Nephron progenitor cell (in vitro differentiated cells): ENCODE data around the gene DENND6B.

ENCODE experiments used
- DNase-seq: peaks from one replicate; pipeline ENCODE4 v3.0.0; 2021
- H3K27ac Mint-ChIP-seq: 2 replicates; pipeline ENCODE4 v1.8.0; 2021; ENCODE audit warnings: mild to moderate bottlenecking, moderate library complexity, mixed read lengths
- H3K27me3 Mint-ChIP-seq: 2 replicates; pipeline ENCODE4 v1.8.0; 2021; ENCODE audit warnings: mild to moderate bottlenecking, low read depth, mixed read lengths; ENCODE audit not compliant: poor library complexity
- H3K36me3 Mint-ChIP-seq: 2 replicates; pipeline ENCODE4 v1.8.0; 2021; ENCODE audit warnings: low read depth, mixed read lengths
- H3K4me1 Mint-ChIP-seq: 2 replicates; pipeline ENCODE4 v1.8.0; 2021; ENCODE audit warnings: mixed read lengths
- H3K4me3 Mint-ChIP-seq: 2 replicates; pipeline ENCODE4 v1.8.0; 2021; ENCODE audit warnings: mild to moderate bottlenecking, moderate library complexity, mixed read lengths
- H3K9me3 Mint-ChIP-seq: 2 replicates; pipeline ENCODE4 v1.8.0; 2021; ENCODE audit warnings: mild to moderate bottlenecking, moderate library complexity, mixed read lengths
- CTCF ChIP-seq: fragments of 200-600 bp; sonication (generic); IDR thresholded peaks from 2 replicates; pipeline ENCODE4 v1.5.0; 2021; ENCODE audit warnings: antibody characterized with exemption

DENND6B gene

DNA sequence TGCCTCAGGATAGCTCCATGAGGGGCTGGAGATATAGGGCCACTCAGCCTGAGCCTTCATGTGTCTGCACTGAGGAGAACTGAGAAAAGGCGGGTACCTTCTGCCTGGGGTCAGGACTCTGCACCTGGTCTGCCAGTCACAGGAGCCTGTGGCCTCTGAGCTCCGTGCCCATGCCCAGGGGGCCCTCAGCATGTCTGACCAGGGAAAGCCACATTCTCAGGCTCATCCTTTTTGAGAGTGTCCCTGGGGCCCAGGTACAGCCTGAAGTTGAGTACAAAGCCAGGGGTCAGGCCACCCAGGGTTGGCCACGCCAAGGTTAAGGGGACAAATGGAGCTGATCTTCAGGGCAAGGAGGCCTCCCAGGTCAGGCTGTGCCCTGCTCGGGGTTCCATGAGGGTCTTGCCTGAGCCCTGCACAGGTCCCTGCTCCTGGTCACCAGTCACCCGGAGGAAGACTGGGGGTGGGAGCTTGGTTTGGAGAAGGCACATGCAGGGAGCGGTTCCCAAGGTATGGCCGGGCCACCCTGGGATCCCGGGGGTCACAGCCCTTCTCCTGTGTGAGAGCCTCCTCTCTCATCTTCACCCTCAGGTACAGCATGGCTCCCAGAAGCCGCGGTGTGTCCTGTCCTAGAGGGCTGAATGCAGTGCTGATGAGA is 6.0 kb downstream of the DENND6B start:
- TF ChIP-seq CTCF: no peak
- Mint-ChIP-seq H3K36me3 (no peaks in the 10 kb centered on the region), H3K9me3 (no peaks in the 10 kb centered on the region), H3K4me3 (no peak overlapping the region), H3K4me1 (peaks cover 11% of the 10 kb centered on the region), H3K27ac (no peak overlapping the region), H3K27me3 (peaks cover 21% of the 10 kb centered on the region)
- DNase-seq: no peak

GRCh38 chr22:50320116-50320515 is 6.7 kb downstream of the DENND6B start:
- no peak for TF ChIP-seq CTCF
- no peak for DNase-seq
- peaks cover 12% of the 10 kb centered on the region for H3K4me1 Mint-ChIP-seq
- no peak overlapping the region for H3K27ac Mint-ChIP-seq
- H3K9me3 Mint-ChIP-seq: no peaks in the 10 kb centered on the region
- H3K27me3 Mint-ChIP-seq: peaks cover 17% of the 10 kb centered on the region
- H3K4me3 Mint-ChIP-seq: no peak overlapping the region
- no peaks in the 10 kb centered on the region for H3K36me3 Mint-ChIP-seq

DNA sequence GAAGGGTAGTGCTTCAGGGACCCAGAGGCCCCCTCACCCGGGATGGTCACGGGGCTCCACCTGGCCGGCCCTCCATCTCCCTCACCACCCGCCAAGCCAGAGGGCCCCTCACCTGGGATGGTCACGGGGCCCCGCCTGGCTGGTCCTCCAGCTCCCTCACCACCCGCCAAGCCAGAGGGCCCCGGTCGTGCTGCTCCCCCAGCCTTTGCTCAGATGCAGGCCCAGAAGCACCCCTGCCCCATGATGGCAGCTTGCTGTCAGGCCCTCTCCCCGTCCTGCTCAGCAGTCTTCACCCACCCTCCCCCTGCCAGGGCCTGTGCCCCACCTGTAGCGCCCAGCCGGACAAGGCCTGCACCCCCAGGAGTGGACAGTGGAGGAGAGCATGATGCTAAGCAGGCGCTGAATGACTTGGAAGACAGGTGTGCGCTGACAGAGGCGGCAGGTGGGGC is 7.3 kb downstream of the DENND6B start:
- H3K4me1 Mint-ChIP-seq: peaks cover 14% of the 10 kb centered on the region
- H3K4me3 Mint-ChIP-seq: no peak overlapping the region
- no peaks in the 10 kb centered on the region for H3K9me3 Mint-ChIP-seq
- H3K36me3 Mint-ChIP-seq: no peaks in the 10 kb centered on the region
- no peak for DNase-seq
- H3K27ac Mint-ChIP-seq: no peak overlapping the region
- H3K27me3 Mint-ChIP-seq: peaks cover 14% of the 10 kb centered on the region
- no peak for TF ChIP-seq CTCF

- no peak for DNase-seq
- no peak overlapping the region for H3K4me3 Mint-ChIP-seq
- no peak overlapping the region for H3K27ac Mint-ChIP-seq
- no peaks in the 10 kb centered on the region for H3K36me3 Mint-ChIP-seq
- no peaks in the 10 kb centered on the region for H3K9me3 Mint-ChIP-seq
- H3K27me3 Mint-ChIP-seq: peaks cover 14% of the 10 kb centered on the region
- no peak for TF ChIP-seq CTCF
- H3K4me1 Mint-ChIP-seq: peaks cover 20% of the 10 kb centered on the region
These were observed 8.0 kb downstream of the DENND6B start for GRCh38 chr22:50318698-50319411.

DNA sequence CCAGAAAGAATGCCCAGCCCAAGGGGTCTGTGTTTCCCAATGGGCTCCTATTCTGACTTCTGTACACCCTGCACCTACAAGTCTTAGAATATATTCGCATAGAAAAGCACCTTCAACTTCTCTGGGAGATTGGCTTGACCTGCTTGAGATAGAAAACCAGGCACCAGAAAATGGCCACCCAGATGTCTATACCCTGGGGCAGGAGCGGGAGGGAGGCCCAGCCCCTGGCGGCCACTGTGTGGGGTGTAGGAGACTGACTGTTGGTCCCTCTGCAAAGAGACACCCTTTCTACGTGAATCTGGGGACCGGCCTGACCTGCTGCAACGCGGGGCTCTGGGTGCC is 8.5 kb downstream of the DENND6B start:
- Mint-ChIP-seq H3K9me3 (no peaks in the 10 kb centered on the region), H3K4me3 (no peak overlapping the region), H3K27me3 (peaks cover 13% of the 10 kb centered on the region), H3K4me1 (peaks cover 23% of the 10 kb centered on the region), H3K36me3 (no peaks in the 10 kb centered on the region), H3K27ac (no peak overlapping the region)
- TF ChIP-seq CTCF: no peak
- no peak for DNase-seq

DNA sequence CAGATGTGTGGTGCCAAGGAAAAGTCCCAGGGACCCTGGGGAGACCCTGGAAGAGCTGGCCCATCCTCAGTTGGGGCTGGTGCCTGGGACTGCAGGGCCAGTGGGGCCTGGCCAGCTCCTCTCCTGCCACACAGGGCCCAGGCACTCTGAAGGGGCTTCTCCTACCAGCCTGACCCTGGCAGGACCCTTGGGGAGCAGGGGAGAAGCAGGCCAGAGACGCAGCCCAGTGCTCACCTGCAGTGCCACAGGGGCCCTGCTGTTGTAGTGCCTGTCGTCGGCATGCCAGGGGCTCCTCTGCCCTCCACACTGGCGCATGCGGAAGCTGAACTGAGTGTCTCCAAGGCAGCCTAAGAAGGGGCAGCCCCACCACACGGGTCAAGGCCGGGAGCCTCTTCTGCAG is 9.1 kb downstream of the DENND6B start:
- Mint-ChIP-seq H3K36me3 (no peaks in the 10 kb centered on the region), H3K4me1 (peaks cover 23% of the 10 kb centered on the region), H3K4me3 (no peak overlapping the region), H3K9me3 (no peaks in the 10 kb centered on the region), H3K27me3 (peaks cover 10% of the 10 kb centered on the region), H3K27ac (no peak overlapping the region)
- TF ChIP-seq CTCF: no peak
- DNase-seq: no peak
